GM18520 (cell line): ENCODE measurements around the gene MVB12A.

ENCODE experiments used
- ATAC-seq: cut with Tn5 transposase; IDR thresholded peaks from one replicate; pipeline ENCODE4 v1.9.1; 2021; ENCODE audit not compliant: unreplicated experiment

MVB12A gene

DNA sequence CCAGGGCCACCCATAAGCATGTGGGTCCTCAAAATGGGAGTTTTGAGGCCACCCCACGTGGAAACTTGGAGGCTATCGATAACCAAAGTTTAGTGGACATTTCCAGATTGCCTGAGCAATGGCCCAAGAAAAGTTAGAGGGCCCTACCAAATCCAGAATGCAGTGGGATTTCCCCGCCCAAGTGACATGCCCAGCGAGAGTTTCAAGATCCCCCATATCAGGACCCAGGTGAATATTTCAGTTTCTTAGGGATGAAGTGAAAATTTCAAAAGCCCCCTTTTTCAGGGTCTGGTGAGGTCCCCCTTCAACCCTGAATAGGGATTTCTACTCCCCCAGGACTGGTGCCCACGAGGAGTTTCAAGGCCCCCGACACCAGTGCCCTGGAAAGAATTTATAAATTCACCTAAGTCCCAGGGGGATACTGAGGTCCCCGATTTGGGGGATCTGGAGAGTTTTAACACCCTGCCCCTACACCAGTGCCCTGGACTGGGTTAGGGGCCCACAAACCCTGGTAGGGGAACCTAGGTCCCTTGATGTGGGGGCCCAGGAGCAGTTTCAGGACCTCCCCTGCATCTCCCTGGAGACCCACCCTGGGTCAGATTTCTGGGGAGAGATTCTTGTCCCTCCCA lies 15.1 kb upstream of the MVB12A start:
- peak; percentile 14 for ATAC-seq

DNA sequence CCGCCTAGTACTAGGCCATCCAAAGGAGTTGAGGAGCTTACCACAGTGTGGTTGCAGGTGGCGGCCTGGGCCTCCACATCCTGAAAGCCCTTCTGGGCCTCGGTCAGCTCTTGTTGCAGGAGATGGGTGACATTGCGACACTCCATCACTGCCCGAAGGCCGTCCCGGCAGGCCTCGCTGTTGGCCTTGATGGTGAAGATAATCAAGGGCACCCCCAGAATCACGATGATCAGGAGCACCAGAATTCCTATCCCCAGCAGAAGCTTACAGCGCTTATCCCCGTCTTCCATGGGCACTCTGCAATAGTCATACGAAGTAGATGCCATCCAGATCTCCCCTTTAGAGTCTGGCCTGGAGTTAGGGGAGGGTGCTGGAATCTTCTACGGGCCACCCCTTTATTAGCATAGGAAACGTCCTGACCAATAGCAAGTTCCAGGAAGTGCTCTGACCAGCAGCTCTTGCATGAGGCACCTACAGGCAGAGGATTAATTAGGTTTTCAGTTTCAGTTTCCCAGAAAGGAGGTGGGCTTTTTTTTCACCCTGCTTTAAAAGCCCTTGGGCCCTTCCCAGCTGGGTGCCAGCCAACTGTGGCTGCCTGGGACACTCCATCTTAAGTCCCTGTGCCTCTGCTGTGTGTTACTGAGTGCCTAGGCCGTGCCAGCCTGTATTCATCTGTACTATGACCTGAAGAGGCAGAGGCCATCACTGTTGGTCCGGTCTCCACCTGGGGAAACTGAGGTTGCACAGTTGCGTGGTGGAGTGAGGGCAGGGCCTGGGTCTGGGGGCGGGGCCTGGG lies 14.4 kb upstream of the MVB12A start, which contains the start of gene BST2:
TSS of gene BST2 (minus strand) at position 381 of the 796 bp plus-strand sequence. CDS start at position 326, 55 bp downstream.
- peak; percentile 71 for ATAC-seq

DNA sequence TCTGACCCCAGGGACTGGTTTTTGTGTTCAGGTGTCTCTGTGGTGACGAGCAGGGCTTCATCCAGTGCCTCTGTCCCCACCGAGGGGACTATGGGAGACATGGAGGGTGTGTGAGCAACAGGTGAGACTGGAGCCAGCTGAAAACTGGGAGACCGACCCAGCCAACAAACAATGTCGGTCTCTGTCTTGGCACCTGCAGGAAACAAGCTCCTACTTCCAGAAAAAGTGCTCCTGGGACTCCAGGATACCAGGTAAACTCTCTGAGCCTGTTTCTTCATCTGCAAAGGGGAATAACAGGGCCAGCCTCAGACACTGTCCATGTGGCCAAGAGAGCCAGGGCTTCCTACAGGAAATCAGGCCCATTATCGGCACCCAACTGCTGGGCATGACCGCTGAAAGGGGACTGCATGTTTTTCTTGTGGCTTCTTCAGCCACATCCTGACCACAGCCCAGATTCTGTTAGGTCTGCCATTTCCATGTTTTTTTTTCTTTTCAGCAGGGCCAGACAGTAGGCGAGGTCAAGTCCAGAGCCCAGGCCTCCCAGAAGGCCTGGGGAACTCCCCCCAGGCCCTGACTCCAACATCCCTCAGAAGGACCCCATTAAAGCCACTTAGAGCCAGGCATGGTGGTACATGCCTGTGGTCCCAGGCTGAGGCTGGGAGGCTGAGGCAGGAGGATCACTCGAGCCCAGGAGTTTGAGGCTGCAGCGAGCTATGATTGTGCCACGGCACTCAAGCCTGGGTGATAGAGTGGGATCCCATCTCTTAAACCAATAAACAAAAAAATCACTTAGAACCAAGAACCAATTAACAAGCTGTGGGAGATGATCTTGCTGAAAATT lies 13.6 kb upstream of the MVB12A start:
- peak; percentile 13 for ATAC-seq

DNA sequence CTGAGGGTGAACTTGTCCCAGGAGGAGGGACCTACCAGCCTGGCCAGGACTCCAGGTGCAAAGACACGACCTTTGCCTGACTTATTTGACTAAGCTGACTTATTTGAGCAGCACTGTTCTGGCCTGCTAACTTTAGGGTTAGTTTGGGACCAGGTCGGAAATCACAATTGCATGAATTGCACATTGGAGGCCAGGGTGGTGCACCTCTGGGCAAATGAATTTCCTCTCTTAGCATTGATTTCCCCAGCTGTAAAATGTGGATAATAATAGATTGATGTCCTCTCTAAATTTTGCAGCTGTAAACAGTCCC lies 13.0 kb upstream of the MVB12A start:
- ATAC-seq = no peak

DNA sequence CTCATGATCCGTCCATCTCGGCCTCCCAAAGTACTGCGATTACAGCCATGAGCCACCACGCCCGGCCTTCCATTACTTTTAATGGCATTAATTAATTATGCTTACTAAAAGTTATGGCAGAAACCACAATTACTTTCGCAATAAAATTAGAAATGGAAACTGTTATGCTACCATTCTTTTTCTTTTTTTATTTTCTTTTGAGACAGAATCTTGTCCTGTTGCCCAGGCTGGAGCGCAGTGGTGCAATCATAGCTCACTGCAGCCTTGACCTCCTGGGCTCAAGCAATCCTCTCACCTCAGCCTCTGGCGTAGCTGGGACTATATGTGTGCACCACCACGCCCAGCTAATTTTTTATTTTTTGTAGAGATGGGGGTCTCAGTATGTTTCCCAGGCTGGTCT lies 9.9 kb upstream of the MVB12A start:
- ATAC-seq = no peak

DNA sequence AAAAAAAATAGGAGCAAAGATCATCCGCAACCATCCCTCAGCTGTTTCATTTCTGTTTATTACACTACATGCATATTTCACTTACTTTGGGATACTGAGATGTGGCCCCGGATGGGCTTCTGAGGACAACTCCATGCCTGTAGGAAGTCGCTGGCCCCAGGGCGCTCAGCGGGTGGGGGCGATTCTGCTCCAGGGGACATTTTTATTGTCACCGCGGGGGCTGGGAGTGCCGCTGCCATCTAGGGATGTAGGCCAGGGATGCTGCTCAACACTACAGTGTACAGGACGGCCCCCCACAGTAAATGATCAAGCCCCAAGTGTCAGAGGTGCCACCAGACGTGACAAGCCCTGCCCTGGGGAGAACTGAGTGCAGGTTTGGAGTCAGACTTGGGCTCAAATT lies 8.0 kb upstream of the MVB12A start:
- no peak for ATAC-seq

DNA sequence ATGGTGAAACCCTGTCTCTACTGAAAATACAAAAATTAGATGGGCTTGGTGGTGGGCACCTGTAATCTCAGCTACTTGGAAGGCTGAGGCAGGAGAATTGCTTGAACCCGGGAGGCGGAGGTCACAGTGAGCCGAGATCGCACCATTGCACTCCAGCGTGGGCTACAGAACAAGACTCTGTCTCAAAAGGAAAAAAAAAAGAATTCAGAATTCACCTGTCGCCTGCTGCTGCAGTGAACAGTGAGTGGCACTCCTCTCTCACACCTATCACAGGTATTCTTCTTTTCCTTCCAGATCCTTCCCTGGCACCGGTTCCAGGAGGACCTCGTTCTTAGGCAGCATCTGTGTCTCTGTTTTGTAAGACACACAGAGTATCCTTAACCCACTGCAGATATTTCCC lies 5.8 kb upstream of the MVB12A start:
- no peak for ATAC-seq

DNA sequence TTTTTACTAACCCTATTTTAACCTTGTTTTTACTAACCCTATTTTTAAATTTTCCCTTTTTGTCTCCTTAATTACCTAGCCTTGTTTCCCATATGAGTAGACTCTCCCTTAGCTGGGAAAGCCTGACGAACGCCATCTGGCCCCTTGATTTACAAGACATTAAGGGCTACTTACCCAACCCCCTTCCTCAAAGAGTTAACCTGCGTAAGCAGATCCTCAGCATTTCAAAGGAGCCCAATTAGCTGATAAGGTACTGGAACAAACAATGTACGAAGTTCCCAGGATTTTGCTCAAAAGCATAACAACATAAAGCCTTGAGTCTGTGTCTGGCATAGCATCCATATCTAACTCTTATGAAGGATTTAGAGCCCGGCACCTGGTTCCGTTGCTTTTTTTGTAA lies 4.7 kb upstream of the MVB12A start:
- ATAC-seq = no peak

DNA sequence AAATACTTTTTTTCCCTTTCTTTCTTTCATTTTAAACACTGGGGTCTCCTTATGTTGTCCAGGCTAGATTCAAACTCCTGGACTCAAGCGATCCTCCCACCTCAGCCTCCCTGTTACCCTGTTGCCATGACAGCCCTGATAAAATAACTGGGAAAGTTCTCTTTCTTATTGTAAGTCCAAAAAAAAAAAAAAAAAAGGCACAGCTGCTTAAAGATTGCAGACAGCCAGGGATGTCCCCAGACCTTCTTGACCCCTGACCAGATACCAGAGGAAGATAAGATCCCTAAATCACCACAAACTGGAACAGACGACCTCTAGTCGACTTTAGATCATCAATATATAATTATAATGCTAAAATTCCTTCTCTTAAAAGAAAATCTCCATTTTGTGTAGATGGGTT lies 1.1 kb upstream of the MVB12A start:
- ATAC-seq = no peak

DNA sequence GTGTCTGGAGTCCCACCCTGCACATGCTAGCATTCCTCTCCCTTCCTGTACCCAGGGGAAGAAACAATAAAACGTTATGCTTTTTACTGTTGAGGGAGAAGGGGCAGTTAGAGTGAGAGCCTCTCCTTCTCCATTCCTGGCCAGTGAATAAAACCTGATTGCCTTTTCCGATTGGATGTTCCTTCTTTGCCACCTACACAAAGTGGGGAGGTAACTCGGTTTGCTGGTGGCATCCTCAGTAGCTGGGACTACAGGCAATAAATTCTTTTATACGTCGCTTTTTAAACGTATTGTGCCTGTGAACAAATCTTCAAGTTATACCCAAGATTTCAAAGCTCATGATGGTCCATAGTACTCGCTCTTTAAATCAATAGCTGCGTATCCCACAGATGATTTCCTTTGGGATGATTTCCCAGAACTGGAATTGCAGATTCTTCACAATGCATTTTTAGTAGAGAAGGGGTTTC lies 660 bp upstream of the MVB12A start:
- ATAC-seq = no peak

DNA sequence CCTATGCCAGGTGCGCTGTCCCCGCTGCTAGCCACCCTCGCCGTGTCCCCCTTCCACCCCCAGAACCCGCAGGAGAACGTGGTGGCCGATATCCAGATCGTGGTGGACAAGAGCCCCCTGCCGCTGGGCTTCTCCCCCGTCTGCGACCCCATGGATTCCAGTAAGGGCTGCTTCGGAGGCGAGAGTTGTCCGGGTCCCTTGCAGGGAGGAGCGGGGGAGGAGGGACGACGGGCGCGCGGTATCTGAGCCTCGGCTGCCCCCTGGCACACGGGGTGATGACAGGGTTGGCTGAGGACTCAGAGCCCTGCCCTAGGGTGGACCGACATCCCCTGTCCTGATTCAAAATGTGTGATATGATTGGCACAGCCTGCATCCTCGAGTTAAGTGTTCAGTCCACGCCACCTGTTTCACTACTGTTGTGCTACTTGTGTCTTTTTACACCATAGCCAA lies 653 bp downstream of the MVB12A start:
- ATAC-seq = no peak

DNA sequence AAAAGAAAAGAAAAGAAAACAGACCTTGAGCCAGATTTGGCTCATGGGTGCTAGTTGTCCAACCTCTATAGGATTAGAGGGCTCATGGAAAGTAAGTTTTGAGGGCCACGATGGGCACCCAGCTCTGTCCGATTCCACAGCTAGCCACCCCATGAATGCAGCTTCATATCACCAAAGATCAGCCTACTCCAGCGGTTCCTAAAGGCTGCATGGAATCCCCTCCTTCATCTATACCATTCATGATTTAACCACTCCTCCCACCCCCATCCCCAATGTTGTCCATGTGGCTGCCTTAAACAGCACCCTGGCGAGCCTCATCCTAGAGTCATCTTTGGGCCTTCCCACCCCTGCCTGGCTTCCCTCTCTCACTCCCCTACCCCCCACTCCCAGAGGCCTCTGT lies 2.1 kb downstream of the MVB12A start:
- ATAC-seq = no peak

DNA sequence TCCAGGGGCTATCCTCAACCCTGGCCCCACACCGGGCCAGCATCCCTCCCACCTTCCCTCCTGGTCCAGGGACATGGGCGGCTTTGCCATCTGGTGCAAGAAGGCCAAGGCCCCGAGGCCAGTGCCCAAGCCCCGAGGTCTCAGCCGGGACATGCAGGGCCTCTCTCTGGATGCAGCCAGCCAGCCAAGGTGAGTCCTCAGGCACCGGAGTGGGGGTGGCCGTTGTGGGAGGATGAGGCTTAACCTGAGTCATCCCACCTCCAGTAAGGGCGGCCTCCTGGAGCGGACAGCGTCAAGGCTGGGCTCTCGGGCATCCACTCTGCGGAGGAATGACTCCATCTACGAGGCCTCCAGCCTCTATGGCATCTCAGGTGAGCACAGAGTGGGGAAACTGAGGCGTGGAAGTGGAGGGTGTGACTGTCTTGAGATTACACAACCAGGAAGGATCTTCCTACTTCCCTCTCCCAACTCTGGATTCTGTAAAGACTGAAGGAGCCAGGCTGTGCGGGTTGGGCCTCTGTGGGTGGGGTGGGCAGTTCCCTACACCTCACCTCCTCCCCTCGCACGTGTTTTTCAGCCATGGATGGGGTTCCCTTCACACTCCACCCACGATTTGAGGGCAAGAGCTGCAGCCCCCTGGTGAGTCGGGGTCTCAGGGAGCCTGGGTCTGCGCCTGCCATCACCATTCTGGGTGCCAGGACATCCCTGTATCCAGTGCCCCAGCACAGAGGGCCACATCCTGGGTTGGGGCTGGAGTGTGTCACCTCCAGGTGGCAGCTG lies 3.8 kb downstream of the MVB12A start:
- no peak for ATAC-seq

DNA sequence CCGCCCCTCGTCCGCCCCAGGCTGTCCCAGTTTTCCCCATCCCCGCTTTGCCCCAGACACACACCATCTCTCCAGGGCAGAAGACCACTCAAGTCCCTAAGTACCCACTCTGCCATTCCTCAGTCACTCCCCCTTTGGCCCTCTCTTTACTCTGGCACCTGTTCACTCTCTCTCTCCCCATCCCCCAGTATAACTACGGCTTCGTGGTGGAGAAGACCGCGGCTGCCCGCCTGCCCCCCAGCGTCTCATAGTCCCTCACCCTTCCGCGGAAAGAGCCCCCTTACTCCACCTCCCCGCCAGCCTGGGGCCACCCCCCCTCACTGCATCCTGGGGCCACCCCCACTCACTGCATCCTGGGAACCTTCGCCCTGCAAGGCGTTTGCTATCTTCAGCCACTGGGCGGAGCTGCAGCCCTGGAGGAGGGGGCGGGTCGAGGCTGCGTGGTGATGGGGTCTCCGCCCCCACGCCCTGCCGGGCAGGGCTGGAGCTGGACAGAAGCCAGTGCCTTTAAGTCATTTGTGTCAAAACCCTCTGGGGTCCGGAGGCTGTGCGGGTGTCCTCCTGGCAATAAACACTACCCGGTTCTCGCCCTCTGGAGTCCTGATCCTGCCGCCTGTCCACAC lies 5.0 kb downstream of the MVB12A start:
- no peak for ATAC-seq

DNA sequence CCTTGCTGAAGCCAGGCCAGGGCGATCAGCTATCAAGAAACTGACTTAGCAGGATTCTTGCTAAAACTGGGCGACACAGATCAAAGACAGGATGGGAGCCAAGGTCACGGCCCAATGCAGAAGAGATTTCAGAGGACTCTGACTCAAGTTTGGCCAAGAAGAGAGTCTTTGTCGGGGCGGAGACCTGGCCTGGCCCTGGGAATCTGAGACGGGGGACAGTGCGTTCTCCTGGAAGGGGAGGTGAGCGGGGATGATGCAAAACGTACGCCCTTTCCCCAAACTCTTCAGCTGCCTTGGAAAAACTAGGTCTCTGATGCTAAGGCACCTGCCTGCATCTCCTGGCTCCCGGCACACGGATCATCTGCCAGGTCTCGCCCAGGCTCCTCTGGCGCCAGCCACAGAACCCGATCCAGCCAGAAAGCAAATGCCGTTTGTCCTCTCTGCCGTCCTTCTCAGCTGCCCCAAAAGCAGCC lies 9.8 kb downstream of the MVB12A start:
- ATAC-seq = no peak

DNA sequence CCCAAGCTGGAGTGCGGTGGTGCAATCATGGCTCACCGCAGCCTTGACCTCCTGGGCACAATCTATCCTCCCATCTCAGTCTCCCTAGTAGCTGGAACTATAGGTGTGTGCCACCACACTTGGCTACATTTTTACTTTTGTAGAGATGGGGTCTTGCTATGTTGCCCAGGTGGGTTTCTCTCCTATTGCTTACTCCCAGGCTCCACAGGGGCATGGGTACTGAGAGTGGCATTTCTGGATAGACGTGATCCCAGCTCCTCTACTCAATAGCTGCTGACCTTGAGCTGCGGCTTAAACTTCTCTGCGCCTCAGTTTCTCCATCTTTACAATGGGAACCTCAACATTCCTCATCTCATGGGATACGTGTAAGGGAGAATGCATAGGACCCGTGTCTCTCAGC lies 11.6 kb downstream of the MVB12A start:
- ATAC-seq = no peak

DNA sequence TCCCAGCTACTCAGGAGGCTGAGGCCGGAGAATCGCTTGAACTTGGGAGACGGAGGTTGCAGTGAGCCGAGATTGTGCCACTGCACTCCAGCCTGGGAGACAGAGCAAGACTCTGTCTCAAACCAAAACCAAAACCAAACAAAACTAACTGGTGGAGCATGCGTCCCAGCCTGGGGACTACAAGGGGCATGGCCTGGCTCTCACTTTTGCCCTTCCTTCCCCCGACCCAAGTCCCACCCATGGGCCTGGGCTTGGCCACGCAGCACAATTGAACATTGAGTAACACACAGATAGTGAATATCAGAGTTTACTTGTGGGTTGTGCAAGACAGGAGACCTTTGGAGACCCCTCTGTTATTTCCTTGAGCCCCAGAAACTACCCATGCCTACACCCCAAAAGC lies 15.4 kb downstream of the MVB12A start:
- no peak for ATAC-seq

DNA sequence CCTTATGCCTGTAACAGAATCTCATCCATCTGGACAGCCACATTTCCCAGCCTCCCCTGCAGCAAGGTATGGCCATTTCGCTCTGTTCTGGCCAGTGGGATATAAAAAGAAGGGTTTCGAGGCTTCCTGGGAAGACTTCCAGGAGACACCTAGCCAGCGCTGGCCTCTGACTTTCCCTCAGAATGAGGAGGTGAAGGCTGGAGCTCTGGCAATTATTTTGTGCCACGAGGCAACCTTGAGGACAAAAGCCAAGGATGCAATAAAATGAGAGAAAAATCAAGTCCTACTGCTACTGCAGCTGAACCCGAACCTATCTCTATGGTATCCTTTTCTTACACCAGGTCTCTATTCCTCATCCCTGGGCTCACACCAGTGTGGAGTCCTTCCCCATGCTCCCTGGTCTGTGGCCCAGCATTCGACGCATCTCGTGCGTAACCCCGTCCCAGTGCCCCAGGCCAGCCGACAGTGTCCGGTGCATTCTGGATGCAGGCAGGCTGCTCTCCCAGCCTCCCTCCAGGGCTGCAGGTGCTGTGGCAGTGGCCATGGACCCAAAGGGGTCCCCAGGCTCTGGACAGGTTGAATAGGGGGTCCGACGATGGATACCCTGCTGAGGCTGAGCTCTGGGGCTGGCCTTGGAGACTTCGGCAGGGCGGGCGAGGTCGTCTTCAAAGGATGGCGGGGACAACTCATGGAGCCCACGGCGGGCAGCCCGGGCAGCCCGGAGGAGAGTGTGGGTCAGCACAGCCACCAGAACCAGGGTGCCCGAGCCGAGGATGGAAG lies 16.4 kb downstream of the MVB12A start:
- ATAC-seq = no peak

DNA sequence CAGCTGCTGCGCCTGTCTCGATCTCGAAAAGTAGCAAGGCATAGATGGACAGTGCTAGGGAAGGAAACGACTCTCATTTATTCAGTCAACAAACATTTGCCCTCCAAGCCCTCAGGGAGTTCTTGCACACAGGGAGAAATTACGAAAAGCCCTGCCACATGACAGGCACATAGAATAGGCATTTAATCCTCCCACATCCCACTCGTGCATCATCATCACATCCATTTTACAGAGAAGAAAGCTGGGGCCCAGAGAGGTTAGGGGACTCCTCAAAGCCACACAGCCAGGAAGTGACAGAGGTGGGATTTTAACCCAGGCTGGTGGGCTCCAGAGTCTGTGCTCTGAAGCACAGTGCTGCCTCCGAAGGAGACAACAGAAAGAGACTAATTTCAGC lies 17.0 kb downstream of the MVB12A start:
- no peak for ATAC-seq
